HG03342 (cell line): ENCODE results near the gene RAB31.
"Not testable (repeated sequence)": the region's sequence is repeated elsewhere in the genome, so short reads cannot be mapped to it uniquely, and the experiment has no call there.

Source experiments
- ATAC-seq: cut with Tn5 transposase; IDR thresholded peaks from one replicate; pipeline ENCODE4 v1.9.1; 2021; ENCODE audit warnings: mild to moderate bottlenecking, moderate library complexity; ENCODE audit not compliant: unreplicated experiment

RAB31 gene

GRCh38 chr18:9854801-9855676 lies 146.9 kb downstream of the RAB31 start:
- ATAC-seq: no peak

- ATAC-seq: no peak
Measured at GRCh38 chr18:9855681-9856080, 147.6 kb downstream of the RAB31 start.

- ATAC-seq: no peak
Measured at GRCh38 chr18:9856092-9856491, 148.0 kb downstream of the RAB31 start.

- ATAC-seq: not testable (repeated sequence)
Measured at GRCh38 chr18:9857479-9857998, 149.4 kb downstream of the RAB31 start.

- ATAC-seq: no peak
Measured at GRCh38 chr18:9858642-9859041, 150.5 kb downstream of the RAB31 start.

GRCh38 chr18:9859232-9859631 lies 151.1 kb downstream of the RAB31 start:
- no peak for ATAC-seq

- no peak for ATAC-seq
Measured at GRCh38 chr18:9860682-9861081, 152.6 kb downstream of the RAB31 start.

GRCh38 chr18:9861157-9861556 lies 153.1 kb downstream of the RAB31 start:
- peak; percentile 68 for ATAC-seq

- ATAC-seq: no peak
Measured at GRCh38 chr18:9861933-9862332, 153.8 kb downstream of the RAB31 start.

- ATAC-seq: no peak
Measured at GRCh38 chr18:9862686-9863085, 154.6 kb downstream of the RAB31 start.

- no peak for ATAC-seq
Measured at GRCh38 chr18:9863282-9863681, 155.2 kb downstream of the RAB31 start.

- no peak for ATAC-seq
Measured at GRCh38 chr18:9865764-9866490, 157.8 kb downstream of the RAB31 start.

GRCh38 chr18:9866627-9867026 lies 158.5 kb downstream of the RAB31 start:
- ATAC-seq: no peak

GRCh38 chr18:9867071-9867594 lies 159.0 kb downstream of the RAB31 start:
- no peak for ATAC-seq

- ATAC-seq: no peak
Measured at GRCh38 chr18:9868857-9869714, 161.0 kb downstream of the RAB31 start.

- ATAC-seq: no peak
Measured at GRCh38 chr18:9869715-9870430, 161.8 kb downstream of the RAB31 start.

- ATAC-seq: no peak
Measured at GRCh38 chr18:9870431-9871008, 162.4 kb downstream of the RAB31 start.

GRCh38 chr18:9871244-9871746 lies 163.2 kb downstream of the RAB31 start:
- ATAC-seq: no peak

GRCh38 chr18:9872823-9873222 lies 164.7 kb downstream of the RAB31 start:
- no peak for ATAC-seq
